ENCODE results near the gene TOMM22.

TOMM22 gene

DNA sequence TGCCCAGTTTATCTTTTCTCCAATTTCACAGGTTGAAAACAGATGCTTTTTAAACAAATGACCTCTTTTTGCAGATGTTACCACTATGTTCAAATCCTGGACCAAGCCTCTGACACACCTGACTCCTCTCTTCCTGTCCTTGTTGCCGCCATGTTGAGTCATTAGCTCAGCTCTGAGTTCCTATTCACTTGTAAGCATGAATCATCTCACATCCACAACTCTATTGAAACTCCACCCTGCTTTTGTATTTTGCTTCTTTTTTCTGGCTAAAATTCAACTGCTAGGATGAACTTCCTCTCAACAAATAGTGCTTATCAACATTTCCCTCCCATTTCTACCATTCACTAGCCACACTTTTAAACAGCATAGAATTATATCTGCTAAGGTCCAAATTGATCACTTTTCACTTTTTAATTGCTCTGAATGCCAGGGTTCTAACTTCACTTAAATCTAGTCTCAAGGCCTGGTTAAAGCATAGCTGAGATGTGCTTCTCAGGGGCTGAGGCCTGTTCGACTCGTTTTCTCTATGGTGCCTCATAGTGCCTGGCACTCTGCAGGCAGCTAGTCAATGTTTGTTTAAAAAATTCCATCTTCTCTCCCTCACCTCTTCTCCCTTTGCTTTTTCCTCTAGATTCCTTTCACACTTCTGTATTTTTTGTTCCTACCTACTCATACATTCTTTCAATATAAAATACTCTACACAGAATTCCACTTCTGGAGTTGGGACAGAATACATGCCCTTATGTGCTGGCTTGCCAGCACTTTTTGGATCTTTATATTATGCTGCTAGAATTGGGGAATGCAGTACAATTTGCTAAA is 15.1 kb downstream of the TOMM22 start:
- DNase-seq (ENCODE audit: low spot score), result peak; percentile 48

DNA sequence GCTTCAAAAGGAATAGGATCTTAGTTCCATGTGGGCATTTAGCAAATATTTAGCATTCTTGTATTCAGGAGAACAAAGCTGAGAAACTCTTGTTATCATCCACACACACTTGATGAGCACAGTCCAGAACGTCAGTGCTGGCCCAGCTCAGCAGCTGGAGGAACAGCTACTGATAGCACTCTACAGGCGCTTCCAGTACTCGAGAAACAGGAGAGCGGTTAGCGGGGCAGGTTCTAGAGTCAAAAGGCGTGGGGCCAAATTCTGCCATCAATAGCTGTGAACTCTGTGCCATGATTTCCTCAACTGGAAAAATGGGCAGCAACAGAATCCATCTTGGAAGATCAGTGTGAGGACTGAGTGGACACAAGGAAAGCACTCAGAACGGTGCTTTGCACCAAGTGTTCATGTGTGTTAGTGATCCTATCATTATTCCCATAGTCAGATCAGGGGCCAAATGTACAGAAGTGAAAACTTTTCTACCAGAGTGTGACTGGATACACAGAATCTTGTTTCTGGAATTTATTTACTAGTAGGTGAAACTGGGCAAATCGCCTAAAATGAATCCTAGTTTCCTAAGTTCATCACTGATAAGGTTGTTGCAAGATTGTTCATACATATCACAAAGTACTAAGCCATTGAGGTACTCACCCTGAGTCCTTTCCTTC is 15.8 kb downstream of the TOMM22 start:
- DNase-seq (ENCODE audit: low spot score), result peak; percentile 71

DNA sequence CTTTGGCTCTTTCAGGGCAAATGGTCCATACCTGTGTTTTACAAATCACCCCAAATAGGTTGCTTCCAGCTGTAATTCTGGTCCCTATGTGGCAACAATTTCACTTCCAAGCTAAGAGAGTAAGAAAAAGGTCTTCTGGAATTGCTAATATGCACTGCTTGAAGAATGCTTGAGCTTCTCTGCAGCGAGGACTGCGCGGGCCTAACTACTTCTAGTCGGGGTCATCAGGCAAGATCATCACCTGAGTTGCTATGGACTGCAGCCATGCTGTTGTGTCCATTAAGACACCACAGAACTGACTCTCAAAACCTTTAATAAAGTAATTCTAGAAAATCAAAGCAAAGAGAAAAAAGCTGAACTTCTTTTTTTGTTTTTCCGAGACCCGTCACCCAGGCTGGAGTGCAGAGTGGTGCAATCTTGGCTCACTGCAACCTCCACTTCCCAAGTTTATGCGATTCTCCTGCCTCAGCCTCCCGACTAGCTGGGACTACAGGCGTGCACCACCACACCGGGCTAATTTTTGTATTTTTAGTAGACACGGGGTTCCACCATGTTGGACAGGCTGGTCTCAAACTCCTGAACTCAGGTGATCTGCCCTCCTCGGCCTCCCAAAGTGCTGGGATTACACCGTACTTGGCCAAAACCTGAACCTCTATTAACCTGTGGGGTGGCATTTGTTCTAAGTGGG is 16.8 kb downstream of the TOMM22 start:
- no peak for DNase-seq (ENCODE audit: low spot score)

DNA sequence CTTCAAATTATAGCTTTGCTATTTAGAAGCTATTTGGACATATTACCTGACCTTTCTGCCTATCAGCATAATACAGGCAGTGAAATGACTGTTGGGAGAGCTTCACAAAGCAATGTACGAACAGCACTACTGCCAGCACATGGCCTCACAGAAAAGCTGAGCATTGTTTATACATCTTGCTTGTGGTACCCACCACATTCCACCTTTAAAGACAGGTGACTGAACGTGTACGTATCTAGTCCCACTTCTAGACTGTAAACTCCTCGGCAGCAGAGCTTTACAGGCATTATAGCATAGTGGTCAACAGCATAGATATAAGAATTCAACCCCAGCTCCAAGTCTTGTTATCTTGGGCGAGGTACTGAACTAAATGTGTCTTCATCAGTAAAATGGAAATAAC is 17.4 kb downstream of the TOMM22 start:
- no peak for DNase-seq (ENCODE audit: low spot score)

GRCh38 chr22:38699784-38700183 is 18.0 kb downstream of the TOMM22 start:
- no peak for DNase-seq (ENCODE audit: low spot score)

- DNase-seq (ENCODE audit: low spot score), result peak; percentile 44
Measured at GRCh38 chr22:38700270-38700788, 18.6 kb downstream of the TOMM22 start.

- DNase-seq (ENCODE audit: low spot score), result peak; percentile 96
Measured at GRCh38 chr22:38700789-38701628, 19.3 kb downstream of the TOMM22 start, which contains the start of gene JOSD1. JOSD1 (minus strand) TSS chr22:38700943; CDS start chr22:38699987, 956 bp downstream.

DNA sequence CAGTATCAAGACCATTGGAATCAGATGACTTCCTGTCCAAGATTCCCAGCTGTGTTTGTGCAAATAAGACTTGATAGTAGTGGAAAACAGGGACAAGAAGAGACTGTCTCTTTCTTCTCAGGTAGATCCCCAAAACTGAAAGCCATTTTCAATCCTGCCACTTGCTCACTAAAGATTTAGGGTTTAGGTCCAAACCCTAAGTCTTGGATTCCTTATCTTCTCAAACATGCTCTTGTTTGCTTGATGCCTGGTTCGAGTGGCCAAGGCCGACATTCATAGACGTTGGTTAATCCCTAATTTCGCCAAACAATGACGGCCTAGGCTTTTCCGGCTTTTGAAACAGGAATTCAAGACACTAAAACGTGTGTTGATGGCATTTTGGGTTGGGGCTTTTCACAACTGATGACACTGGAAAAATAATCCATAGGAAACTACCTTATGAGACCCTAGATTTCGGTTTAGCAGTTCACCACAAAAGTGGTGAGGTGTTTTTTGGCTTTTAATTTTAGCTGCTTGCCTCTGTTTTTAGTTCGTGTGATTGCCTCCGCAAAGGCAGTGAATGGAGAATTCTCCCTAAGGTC is 23.0 kb downstream of the TOMM22 start:
- DNase-seq (ENCODE audit: low spot score), result peak; percentile 45

DNA sequence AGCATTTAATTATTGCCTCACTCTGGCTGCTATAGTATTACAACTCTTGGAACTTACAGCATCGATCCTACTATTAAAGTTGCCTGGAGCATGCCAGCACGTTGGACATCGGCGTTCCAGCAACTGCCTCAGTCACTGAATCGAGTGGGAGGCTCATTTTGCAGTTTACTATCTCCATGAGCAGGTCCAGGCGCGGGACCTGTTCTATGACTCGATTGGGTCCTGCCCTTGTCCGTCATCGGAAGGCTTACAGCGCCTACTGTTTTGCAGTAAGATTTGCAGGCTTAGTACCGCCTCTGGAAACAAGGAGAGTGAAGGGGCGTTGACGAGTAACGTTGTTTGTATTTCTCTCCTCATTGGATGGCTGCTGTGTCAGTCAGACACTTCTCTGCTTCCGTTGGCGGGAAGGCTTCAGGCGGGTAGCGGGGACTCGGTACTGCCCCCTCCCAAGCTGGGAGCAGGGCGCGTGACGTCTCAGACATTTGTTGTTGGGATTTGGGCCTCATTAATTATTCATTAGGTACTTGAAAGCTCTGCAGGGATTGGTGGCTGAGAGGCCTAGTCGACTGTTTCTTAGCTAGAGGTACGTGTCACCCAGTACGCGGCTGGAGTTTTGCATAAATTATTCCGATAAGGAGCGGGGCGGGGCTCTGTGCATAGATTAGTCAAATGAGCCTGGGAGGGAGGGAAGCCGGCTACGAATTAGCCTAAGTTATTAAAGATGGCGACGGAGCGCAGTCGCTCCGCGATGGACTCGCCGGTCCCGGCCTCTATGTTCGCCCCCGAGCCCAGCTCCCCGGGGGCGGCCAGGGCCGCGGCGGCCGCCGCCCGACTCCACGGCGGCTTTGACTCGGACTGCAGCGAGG is 23.7 kb downstream of the TOMM22 start, which contains the start of gene GTPBP1:
GTPBP1 (plus strand) TSS at position 710 of the 866 bp plus-strand sequence; CDS start at position 722, 12 bp downstream.
- DNase-seq (ENCODE audit: low spot score), result peak; percentile 100

DNA sequence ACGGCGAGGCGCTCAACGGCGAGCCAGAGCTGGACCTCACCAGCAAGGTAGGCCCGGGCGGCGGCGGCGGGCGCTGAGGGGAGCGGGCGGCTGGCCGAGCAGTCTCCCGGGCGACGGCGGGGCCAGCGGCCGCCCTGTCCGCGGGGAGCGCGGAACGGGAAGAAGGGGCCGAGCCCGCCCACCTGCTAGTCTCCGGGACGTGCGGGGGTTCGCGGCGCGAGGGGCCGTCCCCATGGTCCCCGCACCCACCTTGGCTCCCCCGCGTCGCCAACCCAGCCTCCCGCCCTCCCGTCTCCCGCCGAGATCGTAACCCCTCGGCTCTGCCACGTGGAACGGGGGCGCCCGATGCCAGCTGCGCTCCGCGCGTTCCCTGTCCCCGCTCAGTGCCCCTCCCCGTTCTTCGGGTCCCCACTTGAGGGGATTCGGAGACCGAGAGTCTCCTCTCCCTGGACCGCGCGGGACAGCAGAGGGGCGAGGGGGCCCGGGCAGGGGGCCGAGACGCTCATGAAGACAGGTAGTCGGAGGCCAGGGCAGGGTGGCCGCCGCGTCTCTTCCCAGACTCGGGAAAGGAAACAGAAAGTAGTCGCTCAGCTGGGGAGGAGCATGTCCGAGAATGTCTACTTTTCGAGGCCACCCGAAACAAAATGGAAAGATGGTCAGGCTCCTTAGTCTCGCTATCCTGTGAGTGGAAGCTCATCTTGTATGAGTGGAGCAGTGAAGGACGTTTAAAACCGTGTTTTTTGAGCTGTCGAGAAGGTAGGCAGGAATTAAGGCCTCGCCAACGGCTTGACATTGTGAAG is 24.5 kb downstream of the TOMM22 start:
- peak; percentile 43 for DNase-seq (ENCODE audit: low spot score)

DNA sequence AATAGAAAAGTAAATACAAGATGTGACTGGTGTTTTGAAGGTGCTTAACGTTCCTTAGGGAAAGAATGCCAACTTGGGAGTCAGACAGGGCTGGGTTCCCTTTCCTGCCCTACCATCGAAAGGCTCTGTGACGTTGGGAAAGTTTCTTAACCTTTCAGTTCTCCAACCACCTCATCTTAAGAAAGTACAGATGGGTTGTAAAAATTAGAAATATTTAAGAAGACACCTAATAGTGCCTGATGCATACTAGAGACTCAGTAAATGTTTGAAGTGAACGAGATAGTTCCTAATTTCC is 25.1 kb downstream of the TOMM22 start:
- DNase-seq (ENCODE audit: low spot score), result no peak

DNA sequence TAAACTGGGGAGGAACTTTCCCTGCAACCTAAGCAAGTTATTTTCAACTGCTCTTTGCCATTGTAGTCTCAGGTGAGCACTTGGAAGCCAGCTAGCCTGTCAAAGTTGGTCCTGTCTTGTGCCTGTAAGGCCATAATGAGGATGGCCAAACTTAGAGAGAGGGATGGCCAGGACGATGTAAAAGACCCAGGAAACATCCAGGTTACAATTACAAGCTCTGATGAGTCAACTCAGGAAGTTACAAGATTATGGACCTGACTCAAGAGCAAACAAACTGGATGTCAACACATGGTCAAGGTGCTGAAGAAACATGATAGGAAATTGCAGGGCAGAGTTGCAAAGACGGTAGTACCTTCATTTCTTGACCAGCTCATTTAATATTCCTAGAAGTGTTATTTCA is 25.6 kb downstream of the TOMM22 start:
- DNase-seq (ENCODE audit: low spot score), result peak; percentile 36

DNA sequence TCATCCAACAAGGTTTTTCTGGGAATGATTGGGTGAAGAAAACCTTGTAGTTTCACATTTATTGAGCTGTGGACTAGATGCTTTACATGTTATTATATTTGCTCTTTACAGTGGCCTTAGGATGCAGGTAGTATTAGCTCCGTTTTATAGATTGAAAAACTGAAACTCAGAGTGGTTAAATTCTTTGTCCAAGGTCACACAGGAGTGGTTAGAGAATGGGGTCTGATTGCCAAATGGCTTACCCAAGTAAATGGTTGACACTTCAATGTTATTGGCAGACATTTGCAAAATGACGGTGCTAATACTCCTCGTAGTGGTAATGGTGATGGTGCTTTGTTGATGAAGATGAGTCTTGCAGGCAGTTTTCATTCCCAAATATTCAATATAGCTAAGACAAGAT is 26.2 kb downstream of the TOMM22 start:
- DNase-seq (ENCODE audit: low spot score), result no peak

DNA sequence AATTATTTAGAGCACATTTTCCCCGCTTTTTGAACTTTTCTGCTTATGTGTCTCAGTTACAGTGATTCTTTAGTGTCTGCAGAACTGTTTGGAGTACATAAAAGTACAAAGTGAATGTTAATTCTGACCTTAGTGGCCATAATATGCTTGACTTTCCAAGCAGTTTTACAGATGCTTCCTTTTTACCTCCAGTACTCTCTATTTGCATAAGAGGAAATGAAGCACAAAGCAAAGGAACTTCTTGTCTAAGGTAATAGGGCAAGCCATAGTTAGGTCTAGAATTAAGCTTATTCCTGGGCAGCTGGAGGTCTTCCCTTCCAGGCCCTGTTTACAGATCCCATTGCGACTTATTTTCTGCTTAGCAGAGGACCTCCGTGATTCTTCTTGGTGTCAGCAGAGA is 27.5 kb downstream of the TOMM22 start:
- no peak for DNase-seq (ENCODE audit: low spot score)

DNA sequence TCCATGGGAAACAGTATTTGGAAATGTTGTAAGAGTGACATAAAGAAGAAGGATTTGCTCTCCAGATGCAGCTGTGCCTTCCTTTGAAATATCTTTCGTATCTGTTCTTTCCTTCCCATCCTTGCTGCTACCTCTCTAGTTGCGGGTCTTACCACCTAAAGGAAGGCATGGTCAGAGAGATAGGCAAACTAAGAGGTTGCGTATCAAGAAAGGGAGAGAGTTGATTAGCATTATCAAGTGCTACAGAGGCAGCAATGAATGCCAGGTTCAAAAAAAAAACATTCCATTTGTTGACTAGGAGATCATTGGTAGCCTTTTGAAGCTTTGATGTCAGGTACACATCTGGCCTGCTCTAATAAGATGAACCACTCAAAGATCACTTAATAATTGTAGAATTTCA is 28.6 kb downstream of the TOMM22 start:
- peak; percentile 79 for DNase-seq (ENCODE audit: low spot score)

GRCh38 chr22:38710866-38711265 is 29.1 kb downstream of the TOMM22 start:
- DNase-seq (ENCODE audit: low spot score), result no peak

DNA sequence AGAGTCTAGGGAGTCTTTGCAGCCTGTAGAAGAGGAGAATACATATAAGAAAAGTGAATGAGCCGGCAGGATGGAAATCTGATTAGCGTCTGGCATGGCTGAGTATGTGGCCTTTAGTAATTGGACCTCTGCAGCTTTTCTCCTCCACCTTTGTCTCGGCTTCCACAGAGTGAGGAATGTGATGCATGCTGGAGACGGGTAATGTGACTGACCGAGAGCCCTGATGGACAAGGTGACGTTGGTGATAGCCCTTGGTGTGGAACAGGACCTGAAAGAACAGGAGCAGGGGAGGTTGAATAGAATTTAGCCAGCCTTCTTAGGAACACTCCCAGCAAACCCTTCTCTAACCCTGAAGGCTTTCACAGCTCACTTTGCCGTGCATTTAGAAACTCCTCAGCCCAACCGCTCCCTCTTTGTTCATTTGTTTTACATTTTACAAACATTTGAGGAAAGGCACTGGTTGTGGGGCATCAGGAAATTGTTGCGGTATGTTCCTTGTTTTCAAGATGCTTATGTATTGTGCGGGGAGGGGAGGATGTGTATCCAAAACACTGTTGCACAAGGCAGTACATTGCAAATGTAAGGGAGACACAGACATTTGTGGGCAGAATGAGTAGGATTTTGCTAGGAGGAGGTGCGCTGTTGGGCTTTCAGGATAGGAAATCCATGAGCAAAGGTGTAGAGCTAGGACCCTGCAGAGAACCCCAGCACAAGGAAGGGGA is 30.9 kb downstream of the TOMM22 start:
- no peak for DNase-seq (ENCODE audit: low spot score)

GRCh38 chr22:38713921-38714320 is 32.2 kb downstream of the TOMM22 start:
- DNase-seq (ENCODE audit: low spot score), result no peak

Data from hematopoietic multipotent progenitor cell treated with erythropoietin and hydrocortisone succinate and interleukin-3 and kit ligand, for 15 days (in vitro differentiated cells).